ENCODE results near the gene DNAJA1.
"Not testable (repeated sequence)": the region's sequence is repeated elsewhere in the genome, so short reads cannot be mapped to it uniquely, and the experiment has no call there.

Gene DNAJA1

GRCh38 chr9:33082128-33082527 is 57.1 kb downstream of the DNAJA1 start:
- DNase-seq (ENCODE audit: low spot score) = no peak

GRCh38 chr9:33082538-33083326 is 57.7 kb downstream of the DNAJA1 start:
- DNase-seq (ENCODE audit: low spot score) = no peak

DNA sequence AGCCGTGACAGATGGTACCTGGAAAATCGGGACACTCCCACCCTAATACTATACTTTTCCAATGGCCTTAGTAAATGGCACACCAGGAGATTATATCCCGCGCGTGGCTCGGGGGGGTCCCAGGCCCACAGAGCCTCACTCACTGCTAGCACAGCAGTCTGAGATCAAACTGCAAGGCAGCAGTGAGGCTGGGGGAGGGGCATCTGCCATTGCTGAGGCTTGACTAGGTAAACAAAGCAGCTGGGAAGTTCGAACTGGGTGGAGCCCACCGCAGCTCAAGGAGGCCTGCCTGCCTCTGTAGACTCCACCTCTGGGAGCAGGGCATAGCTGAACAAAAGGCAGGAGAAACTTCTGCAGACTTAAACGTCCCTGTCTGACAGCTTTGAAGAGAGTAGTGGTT is 60.6 kb downstream of the DNAJA1 start:
- not testable (repeated sequence) for DNase-seq (ENCODE audit: low spot score)
